Activated CD4-positive, alpha-beta T cell treated with anti-CD3 and anti-CD28 coated beads for 36 hours (primary cell): ENCODE data around the gene ZRSR2. TPM values are rescaled to one million over a fixed set of nuclear protein-coding genes. Genes with fewer than 3 reads are reported as not detected.

Experiments
- ATAC-seq: fragments of 200-7000 bp; cut with Tn5 transposase; one replicate; pipeline ENCODE4 v1.10.0; 2021; ENCODE audit warnings: mild to moderate bottlenecking, moderate library complexity
- CTCF ChIA-PET: fragments of 350-600 bp; sonication (Branson Sonifier 250); formaldehyde crosslinking; loops from one replicate; lab custom pipeline; 2021; ENCODE audit warnings: antibody characterized with exemption; lab: Charles Lee
- POLR2A ChIA-PET: fragments of 350-600 bp; sonication (Branson Sonifier 250); formaldehyde crosslinking; loops from one replicate; lab custom pipeline; 2021; ENCODE audit warnings: antibody characterized with exemption, inconsistent platforms; lab: Charles Lee
- DNase-seq: peaks from one replicate; pipeline ENCODE4 v3.0.0-alpha.2; 2020
- H3K27ac Mint-ChIP-seq: one replicate; pipeline ENCODE4 v1.8.0; 2021; ENCODE audit warnings: mixed read lengths
- H3K27me3 Mint-ChIP-seq: one replicate; pipeline ENCODE4 v1.8.0; 2021; ENCODE audit warnings: mixed read lengths
- H3K36me3 Mint-ChIP-seq: one replicate; pipeline ENCODE4 v1.8.0; 2021; ENCODE audit warnings: low read depth, mixed read lengths
- H3K4me1 Mint-ChIP-seq: one replicate; pipeline ENCODE4 v1.8.0; 2021; ENCODE audit warnings: mixed read lengths
- H3K4me3 Mint-ChIP-seq: one replicate; pipeline ENCODE4 v1.8.0; 2021; ENCODE audit warnings: mild to moderate bottlenecking, moderate library complexity, mixed read lengths
- H3K9me3 Mint-ChIP-seq: one replicate; pipeline ENCODE4 v1.8.0; 2021; ENCODE audit warnings: low read depth, mixed read lengths
- intact Hi-C, 2 experiments: fragments of 100-400 bp; cut with DNase I in 1 of 2; cut with micrococcal nuclease in 1 of 2; formaldehyde crosslinking; loops; one replicate each; pipeline versions ENCODE4 v1.14.2 to v1.15.1; 2022 to 2024; cut with DNase I, micrococcal nuclease
- total RNA-seq, 2 experiments: library from RNA; stranded (reverse); gene quantifications; one replicate each; pipeline ENCODE4 v1.2.3, GENCODE V29; 2021

Gene ZRSR2
- total RNA-seq, 2 experiments from 2014 or later, result 12.4 TPM

DNA sequence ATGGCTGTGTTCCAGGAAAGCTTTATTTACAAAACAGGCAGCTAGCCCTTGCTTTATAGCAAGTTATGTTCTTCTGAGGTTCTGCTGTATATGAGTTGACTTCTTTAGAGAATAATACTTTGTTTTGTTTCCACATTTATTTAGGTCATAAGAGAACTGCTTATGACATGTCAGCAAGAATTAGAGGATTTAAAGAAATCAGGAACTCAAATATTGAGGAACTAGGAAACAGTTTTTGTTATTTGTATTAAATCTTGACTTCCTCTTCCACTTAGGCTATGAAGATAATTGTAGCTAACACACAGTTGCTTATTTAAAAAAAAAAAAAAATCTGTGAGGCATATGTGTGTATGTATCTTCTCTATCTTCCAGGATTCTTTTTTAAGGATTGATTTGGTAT lies 14.3 kb downstream of the ZRSR2 start:
- H3K4me1 Mint-ChIP-seq, result no peaks in the 10 kb centered on the region

DNA sequence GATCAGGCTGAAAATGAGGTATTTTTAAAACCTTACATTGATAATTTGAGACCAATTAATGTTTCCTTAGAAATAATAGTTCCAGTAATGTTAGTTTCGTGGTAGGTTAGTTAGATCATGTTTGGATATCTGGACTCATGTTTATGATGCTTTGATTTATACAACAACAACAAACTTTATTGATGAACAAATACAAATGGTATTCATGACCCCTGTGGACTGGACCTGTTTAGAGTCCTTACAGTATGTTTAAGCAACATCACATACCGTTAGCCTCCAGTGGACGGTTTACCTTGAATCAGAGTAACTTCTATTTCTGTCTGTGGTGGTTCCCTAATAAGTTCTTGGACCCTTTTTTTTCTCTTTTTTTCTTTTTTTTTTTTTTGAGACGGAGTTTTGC lies 18.0 kb downstream of the ZRSR2 start:
- no peaks in the 10 kb centered on the region for H3K4me1 Mint-ChIP-seq
- H3K9me3 Mint-ChIP-seq, result no peaks in the 10 kb centered on the region
- peaks cover 28% of the 10 kb centered on the region for H3K36me3 Mint-ChIP-seq
- CTCF ChIA-PET, result no interaction called here
- no peak overlapping the region for H3K4me3 Mint-ChIP-seq
- no peak overlapping the region for H3K27ac Mint-ChIP-seq
- no peaks in the 10 kb centered on the region for H3K27me3 Mint-ChIP-seq
- intact Hi-C loops, result no loop called here
- DNase-seq (no peak), ATAC-seq (no peak)
- POLR2A ChIA-PET, result no interaction called here

More for the DNA sequence above, 14.3 kb downstream of the ZRSR2 start:
- POLR2A ChIA-PET, result no interaction called here
- CTCF ChIA-PET, result interaction anchor here (0.5 to 1.7 kb wide), 4 partner anchors 9 to 129 kb away, joined by 3 to 9 read pairs (median 4); no protein-coding TSS in a partner anchor
- H3K27ac Mint-ChIP-seq, result no peak overlapping the region
- DNase-seq, result no peak
- intact Hi-C loops, result no loop called here
- peaks cover 15% of the 10 kb centered on the region for H3K36me3 Mint-ChIP-seq
- H3K9me3 Mint-ChIP-seq, result no peaks in the 10 kb centered on the region
- ATAC-seq, result no peak
- no peak overlapping the region for H3K4me3 Mint-ChIP-seq
- no peaks in the 10 kb centered on the region for H3K27me3 Mint-ChIP-seq

DNA sequence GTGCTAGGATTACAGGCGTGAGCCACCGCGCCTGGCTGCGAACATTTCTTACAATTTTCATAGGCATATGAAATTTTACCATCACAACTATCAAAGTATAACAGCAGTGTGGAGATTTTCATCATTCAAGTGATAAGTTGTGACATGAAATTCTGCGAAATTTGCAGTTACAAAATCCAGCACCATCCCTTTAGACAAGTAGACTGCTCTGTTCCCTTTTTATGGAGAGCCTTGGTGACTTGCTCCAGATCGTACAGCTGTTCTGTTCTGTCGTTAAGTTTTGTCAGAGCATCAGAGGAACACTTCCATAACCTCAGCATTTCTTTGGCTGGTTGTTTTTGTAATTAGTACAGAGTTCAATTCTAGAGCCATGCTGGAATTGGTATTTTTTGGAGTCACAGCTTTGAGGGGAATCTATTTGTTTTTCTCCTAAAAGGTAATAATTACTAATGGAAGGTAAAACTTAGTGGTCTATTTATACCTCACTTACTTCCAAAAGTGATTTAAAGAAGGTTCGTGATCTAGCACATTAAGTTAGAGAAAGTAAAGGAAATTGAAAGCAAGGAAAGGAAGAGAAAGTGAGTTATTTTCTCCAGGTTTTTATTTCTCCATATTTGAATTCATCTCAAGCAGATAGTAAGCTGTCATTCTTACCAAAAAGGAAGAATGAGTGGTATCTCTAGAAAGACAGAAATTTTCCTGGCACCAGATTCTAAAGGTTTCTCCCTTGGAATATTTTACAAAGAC lies 22.1 kb downstream of the ZRSR2 start:
- POLR2A ChIA-PET, result no interaction called here
- Mint-ChIP-seq H3K36me3 (peaks cover 35% of the 10 kb centered on the region), H3K27me3 (no peaks in the 10 kb centered on the region), H3K9me3 (no peaks in the 10 kb centered on the region), H3K27ac (peak overlapping the region; percentile 58), H3K4me1 (peaks cover 26% of the 10 kb centered on the region), H3K4me3 (no peak overlapping the region)
- ATAC-seq (no peak), DNase-seq (no peak)
- intact Hi-C loops, result no loop called here
- CTCF ChIA-PET, result interaction anchor here (1.5 kb wide), 1 partner anchor 161 kb away, joined by 3 read pairs; no protein-coding TSS in a partner anchor

DNA sequence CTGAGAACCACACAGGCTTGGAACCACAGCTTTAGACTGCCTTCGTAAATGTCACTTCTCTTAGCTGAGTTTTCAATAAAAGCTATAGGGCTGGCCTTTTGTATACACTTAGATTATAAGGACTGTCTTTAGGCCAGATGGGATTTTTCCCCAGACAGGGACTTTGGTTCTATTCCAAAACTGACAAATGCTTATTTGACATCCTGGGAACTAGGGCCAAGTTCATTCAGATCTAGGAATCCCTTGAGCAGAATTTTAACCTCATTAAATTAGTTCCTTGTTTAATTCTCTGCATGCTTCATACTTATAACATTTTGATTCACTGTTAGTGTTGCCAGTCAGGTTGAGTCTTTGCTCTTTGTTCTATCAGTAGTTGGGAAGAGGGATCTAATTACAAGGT lies 23.1 kb downstream of the ZRSR2 start:
- no peak overlapping the region for H3K4me3 Mint-ChIP-seq
- POLR2A ChIA-PET, result no interaction called here

DNA sequence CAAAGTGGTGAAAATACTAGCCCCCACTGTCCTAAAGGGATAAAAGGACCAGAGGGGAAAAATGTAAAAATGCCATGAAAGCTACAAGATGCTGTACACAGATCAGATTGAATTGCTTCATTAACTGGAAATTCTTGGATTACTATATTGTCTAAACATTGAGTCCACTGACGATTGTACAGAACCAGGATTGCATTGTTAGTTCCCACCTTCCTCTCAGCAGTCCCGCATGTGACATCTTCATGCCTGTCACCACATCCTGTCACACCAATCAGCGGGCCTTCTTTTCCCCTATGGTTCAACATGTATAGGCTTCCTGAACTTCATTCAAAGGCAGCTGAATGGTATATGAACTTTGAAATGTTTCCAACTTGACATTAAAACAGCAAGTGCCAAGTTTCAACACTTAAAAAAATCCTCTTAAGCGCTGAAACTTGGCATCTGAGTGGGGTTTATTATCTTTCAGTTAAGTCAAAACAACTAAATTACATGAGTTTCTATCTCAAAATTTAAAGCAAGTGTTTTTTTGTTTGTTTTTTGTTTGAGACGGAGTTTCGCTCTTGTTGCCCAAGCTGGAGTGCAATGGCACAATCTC lies 24.6 kb downstream of the ZRSR2 start:
- Mint-ChIP-seq H3K4me3 (no peak overlapping the region), H3K36me3 (peaks cover 36% of the 10 kb centered on the region), H3K27ac (no peak overlapping the region), H3K4me1 (peaks cover 31% of the 10 kb centered on the region), H3K27me3 (no peaks in the 10 kb centered on the region), H3K9me3 (no peaks in the 10 kb centered on the region)
- ChIA-PET CTCF (interaction anchor here (0.8 to 2.3 kb wide), 3 partner anchors 10 to 127 kb away, joined by 3 to 9 read pairs (median 5); no protein-coding TSS in a partner anchor), POLR2A (no interaction called here)
- intact Hi-C loops, result no loop called here
- ATAC-seq (no peak), DNase-seq (peak; percentile 8)

More for the DNA sequence above, 23.1 kb downstream of the ZRSR2 start:
- peaks cover 30% of the 10 kb centered on the region for H3K4me1 Mint-ChIP-seq
- DNase-seq, result no peak
- H3K27me3 Mint-ChIP-seq, result no peaks in the 10 kb centered on the region
- intact Hi-C loops, result no loop called here
- no peaks in the 10 kb centered on the region for H3K9me3 Mint-ChIP-seq
- no peak for ATAC-seq
- CTCF ChIA-PET, result interaction anchor here (1.5 to 2.3 kb wide), 2 partner anchors 8 to 160 kb away, joined by 3 to 9 read pairs; no protein-coding TSS in a partner anchor
- H3K36me3 Mint-ChIP-seq, result peaks cover 37% of the 10 kb centered on the region
- no peak overlapping the region for H3K27ac Mint-ChIP-seq

DNA sequence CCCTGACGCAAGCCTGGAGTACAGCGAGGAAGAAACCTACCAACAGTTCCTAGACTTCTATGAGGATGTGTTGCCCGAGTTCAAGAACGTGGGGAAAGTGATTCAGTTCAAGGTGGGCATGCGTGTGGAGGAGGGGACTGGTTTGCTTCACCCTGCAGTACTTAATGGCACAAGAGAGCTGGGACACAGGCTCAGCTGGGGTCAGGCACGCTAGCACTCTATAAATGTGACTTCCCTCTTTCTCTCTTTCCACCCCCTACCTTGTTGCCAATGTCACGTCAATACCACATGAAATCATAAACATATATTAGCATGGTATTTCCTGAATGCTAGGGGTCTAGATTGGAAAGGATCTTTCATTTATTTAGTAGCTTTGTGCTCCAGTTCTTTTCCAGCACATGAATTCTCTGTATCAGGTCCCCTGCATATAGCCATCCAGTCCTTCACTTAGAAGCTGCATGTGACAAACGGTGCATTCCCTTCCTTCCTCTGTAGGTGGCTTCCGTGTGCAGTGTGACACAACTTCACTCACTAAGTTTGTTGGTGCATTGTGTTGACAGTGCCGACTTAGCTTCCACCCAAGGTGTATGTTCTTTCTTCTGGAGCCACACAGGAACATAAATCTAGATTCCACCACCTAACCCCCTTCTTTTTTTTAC lies 25.6 kb downstream of the ZRSR2 start:
- ATAC-seq, result peak; percentile 79
- no peaks in the 10 kb centered on the region for H3K27me3 Mint-ChIP-seq
- H3K4me1 Mint-ChIP-seq, result peaks cover 40% of the 10 kb centered on the region
- intact Hi-C loops, result loop anchor here in 1 of 2 experiments (2.0 kb wide), 2 partner anchors 25 to 39 kb away; partner anchors contain the start of genes AP1S2 and ZRSR2
- CTCF ChIA-PET, result interaction anchor here (0.6 to 1.2 kb wide), 8 partner anchors 11 to 316 kb away, joined by 3 to 5 read pairs (median 4); no protein-coding TSS in a partner anchor
- DNase-seq, result peak; percentile 34
- H3K27ac Mint-ChIP-seq, result no peak overlapping the region
- peaks cover 43% of the 10 kb centered on the region for H3K36me3 Mint-ChIP-seq
- H3K9me3 Mint-ChIP-seq, result no peaks in the 10 kb centered on the region
- no peak overlapping the region for H3K4me3 Mint-ChIP-seq
- POLR2A ChIA-PET, result interaction anchor here (0.7 kb wide), 2 partner anchors 39 to 145 kb away, joined by 3 to 4 read pairs; partner anchors contain the start of gene AP1S2

DNA sequence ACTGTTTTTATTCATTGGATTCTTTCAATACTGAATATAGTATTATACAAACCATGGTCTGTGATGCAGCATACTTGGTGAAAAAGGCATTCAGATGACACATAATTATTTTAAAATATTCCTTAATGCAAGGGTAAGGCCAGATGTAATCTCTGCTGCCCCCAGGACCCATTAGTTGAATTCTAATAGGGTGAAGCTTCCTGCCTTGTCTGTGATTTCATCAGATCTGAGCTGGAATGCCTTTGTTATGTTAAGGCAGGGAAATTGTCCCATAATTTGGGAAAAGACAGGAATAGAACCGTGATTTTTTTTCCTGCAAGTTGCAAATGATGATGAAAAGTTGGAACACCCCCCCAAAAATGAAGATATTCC lies 26.1 kb downstream of the ZRSR2 start:
- ATAC-seq (peak; percentile 5), DNase-seq (no peak)
- Mint-ChIP-seq H3K9me3 (no peaks in the 10 kb centered on the region), H3K4me3 (no peak overlapping the region), H3K27ac (no peak overlapping the region), H3K36me3 (peaks cover 45% of the 10 kb centered on the region), H3K27me3 (no peaks in the 10 kb centered on the region), H3K4me1 (peaks cover 40% of the 10 kb centered on the region)
- intact Hi-C loops, result loop anchor here in 1 of 2 experiments (2.0 kb wide), 2 partner anchors 26 to 38 kb away; partner anchors contain the start of genes AP1S2 and ZRSR2
- ChIA-PET CTCF (interaction anchor here (0.6 to 1.2 kb wide), 5 partner anchors 19 to 315 kb away, joined by 3 to 5 read pairs (median 4); no protein-coding TSS in a partner anchor), POLR2A (interaction anchor here (0.7 kb wide), 2 partner anchors 38 to 145 kb away, joined by 3 to 4 read pairs; partner anchors contain the start of gene AP1S2)

DNA sequence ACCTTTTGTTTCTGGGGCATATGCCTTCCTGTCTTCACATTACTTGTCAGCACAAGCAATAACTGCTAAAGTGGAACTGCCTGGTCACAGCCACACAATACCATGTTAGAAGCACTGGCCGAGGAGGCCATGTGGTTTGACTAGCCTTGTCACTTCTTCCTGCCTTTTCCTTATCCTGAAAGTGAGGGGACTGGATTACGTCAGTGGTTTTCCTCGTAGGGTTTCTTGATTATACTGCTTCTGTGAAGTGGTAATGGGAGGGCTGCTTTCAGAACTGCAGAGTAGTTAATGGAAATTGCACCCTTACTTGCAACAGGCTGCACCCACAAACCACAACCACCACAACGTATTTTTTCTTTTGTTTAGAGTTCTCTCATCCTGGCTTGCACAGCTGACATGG lies 26.6 kb downstream of the ZRSR2 start:
- peaks cover 44% of the 10 kb centered on the region for H3K36me3 Mint-ChIP-seq
- CTCF ChIA-PET, result interaction anchor here (0.7 to 1.2 kb wide), 2 partner anchors 19 to 315 kb away, joined by 3 to 5 read pairs; no protein-coding TSS in a partner anchor

DNA sequence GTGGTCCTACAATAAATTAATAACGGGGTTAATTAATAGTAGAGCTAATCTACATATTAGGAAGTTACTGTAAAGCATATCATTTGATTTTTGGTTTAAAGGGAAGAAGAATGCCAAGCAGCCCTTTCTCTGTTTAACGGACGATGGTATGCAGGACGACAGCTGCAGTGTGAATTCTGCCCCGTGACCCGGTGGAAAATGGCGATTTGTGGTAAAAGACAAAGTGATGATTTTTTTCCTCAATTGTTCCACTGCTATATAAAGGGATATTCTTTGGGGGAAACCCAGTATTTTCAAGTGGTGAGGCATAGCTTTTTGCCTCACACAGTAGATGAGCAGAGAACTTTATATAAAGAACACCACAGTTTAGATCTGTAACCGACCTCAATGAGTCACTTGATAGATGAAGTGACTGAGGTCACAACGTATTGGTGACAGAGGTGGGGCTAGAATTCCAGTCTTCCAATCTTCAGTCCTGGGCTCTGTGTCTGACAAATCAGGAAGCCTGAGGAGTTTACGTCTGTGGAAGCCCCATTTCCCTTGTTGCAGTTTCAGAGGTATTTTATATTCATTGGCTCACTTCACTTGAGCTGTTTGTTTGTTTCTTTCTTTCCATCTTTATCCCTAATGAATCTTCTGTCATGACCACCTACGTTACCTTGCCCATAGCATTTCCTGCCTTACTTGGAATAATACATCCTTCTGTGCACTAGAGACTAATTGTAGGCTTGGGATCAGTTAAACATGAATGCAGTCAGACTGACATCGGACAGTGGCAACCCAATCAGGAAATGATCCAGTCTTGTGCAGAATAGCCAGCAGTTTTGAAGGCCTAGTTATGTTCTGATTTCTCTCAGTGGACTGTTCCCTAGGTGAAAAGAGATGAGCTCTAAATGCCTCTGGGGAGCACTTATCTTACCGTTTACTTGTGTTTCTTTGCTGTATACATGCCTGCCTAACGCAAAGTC lies 30.1 kb downstream of the ZRSR2 start:
- ChIA-PET CTCF (no interaction called here), POLR2A (no interaction called here)
- peaks cover 31% of the 10 kb centered on the region for H3K4me1 Mint-ChIP-seq
- intact Hi-C loops, result loop anchor here in 1 of 2 experiments (1.0 kb wide), 1 partner anchor 35 kb away; no protein-coding TSS in a partner anchor
- H3K27ac Mint-ChIP-seq, result peak overlapping the region; percentile 58
- H3K9me3 Mint-ChIP-seq, result no peaks in the 10 kb centered on the region
- DNase-seq, result peak; percentile 33
- peak; percentile 70 for ATAC-seq
- H3K4me3 Mint-ChIP-seq, result no peak overlapping the region
- no peaks in the 10 kb centered on the region for H3K27me3 Mint-ChIP-seq
- H3K36me3 Mint-ChIP-seq, result peaks cover 36% of the 10 kb centered on the region

More for the DNA sequence above, 26.6 kb downstream of the ZRSR2 start:
- Mint-ChIP-seq H3K27ac (peak overlapping the region; percentile 74), H3K4me1 (peaks cover 40% of the 10 kb centered on the region), H3K4me3 (peak overlapping the region; percentile 8), H3K27me3 (no peaks in the 10 kb centered on the region), H3K9me3 (no peaks in the 10 kb centered on the region)
- DNase-seq, result peak; percentile 52
- intact Hi-C loops, result loop anchor here in 1 of 2 experiments (2.0 kb wide), 2 partner anchors 26 to 38 kb away; partner anchors contain the start of genes AP1S2 and ZRSR2
- peak; percentile 62 for ATAC-seq
- POLR2A ChIA-PET, result no interaction called here

DNA sequence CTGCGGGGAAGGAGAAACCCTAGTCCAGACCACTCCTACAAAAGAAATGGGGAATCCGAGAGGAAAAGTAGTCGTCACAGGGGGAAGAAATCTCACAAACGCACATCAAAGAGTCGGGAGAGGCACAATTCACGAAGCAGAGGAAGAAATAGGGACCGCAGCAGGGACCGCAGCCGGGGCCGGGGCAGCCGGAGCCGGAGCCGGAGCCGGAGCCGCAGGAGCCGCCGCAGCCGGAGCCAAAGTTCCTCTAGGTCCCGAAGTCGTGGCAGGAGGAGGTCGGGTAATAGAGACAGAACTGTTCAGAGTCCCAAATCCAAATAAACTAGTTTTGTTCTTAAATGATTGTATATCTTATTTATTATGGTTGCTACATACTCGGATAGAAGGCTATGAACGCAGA lies 32.6 kb downstream of the ZRSR2 start:
- ATAC-seq (no peak), DNase-seq (no peak)
- ChIA-PET POLR2A (no interaction called here), CTCF (no interaction called here)
- H3K4me3 Mint-ChIP-seq, result no peak overlapping the region
- no peaks in the 10 kb centered on the region for H3K9me3 Mint-ChIP-seq
- H3K27ac Mint-ChIP-seq, result no peak overlapping the region
- H3K4me1 Mint-ChIP-seq, result peaks cover 14% of the 10 kb centered on the region
- intact Hi-C loops, result no loop called here
- no peaks in the 10 kb centered on the region for H3K27me3 Mint-ChIP-seq
- H3K36me3 Mint-ChIP-seq, result peaks cover 35% of the 10 kb centered on the region
